Erythroblast (primary cell): ENCODE results near the gene AGPAT4.

Experiments used
- GATA1 ChIP-seq: IDR thresholded peaks from 2 replicates; pipeline ENCODE4 v1.6.1; 2011; ENCODE audit warnings: low read depth, mild to moderate bottlenecking, control low read depth, low read length, moderate library complexity
- POLR2A ChIP-seq: IDR thresholded peaks from 2 replicates; pipeline ENCODE4 v1.6.1; 2011; ENCODE audit warnings: mild to moderate bottlenecking, low read length

DNA sequence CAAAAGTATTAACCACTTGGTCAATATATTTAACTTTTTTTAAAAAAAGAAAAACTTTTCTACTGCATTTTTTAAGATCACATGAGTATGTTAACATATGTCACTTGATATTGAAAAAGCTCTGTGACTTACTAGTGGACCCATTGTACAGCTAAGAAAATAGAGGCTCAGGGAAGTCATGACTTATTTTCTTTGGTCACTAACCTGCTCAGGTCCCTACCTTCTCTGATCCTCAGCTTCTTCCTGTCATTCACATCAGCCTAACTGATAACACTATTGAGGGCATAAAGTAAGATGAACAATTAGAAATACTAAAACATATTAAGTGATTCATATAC is 19.8 kb downstream of the AGPAT4 start:
- TF ChIP-seq POLR2A (no peak), GATA1 (no peak)
